ENCODE results near the gene GSDME.
"Not testable (repeated sequence)": the region's sequence is repeated elsewhere in the genome, so short reads cannot be mapped to it uniquely, and the experiment has no call there.

Gene GSDME

GRCh38 chr7:24740871-24741270 lies 16.4 kb downstream of the GSDME start:
- DNase-seq: no peak

DNA sequence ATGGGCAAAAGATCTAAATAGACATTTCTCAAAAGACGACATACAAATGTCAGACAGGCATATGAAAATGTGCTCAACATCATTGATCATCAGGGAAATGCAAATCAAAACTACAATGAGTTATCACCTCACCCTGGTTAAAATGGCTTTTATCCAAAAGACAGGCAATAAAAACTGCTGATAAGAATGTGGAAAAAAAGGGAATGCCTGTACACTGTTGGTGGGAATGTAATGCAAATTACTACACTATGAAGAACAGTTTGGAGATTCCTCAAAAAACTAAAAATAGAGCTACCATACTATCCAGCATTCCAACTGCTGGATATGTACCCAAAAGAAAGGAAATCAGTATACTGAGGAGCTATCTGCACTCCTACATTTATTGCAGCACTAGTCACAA lies 18.0 kb downstream of the GSDME start:
- no peak for DNase-seq

DNA sequence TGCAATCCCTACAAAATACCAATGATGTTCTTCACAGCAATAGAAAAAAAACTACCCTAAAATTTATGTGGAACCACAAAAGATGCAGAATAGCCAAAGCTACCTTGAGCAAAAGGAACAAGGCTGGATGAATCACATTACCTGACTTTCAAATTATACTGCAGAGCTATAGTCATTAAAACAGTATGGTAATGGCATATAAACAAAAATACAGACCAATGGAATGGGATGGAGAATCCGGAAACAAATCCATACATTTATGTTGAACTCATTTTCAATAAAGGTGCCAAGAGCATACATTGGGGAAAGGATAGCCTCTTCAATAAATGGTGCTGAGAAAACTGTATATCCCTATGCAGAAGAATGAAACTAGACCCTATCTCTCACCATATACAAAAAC lies 18.7 kb downstream of the GSDME start:
- DNase-seq: no peak

GRCh38 chr7:24737281-24737680 lies 20.0 kb downstream of the GSDME start:
- no peak for DNase-seq

- DNase-seq: not testable (repeated sequence)
Measured at GRCh38 chr7:24735594-24735993, 21.7 kb downstream of the GSDME start.

DNA sequence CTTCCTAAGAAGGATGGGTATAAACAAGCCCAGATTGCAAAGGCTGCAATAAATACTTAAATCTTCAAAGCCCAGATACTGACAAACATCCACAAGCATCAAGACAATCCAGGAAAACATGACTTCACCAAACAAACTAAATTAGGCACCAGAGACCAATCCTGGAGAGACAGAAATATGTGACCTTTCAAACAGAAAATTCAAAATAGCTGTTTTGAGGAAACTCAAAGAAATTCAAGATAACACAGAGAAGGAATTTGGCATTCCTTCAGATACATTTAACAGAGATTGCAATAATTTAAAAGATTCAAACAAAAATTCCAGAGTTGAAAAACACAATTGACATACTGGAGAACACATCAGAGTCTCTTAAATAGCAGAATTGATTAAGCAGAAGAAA lies 23.0 kb downstream of the GSDME start:
- DNase-seq: no peak

- DNase-seq: no peak
Measured at GRCh38 chr7:24733414-24734060, 23.7 kb downstream of the GSDME start.

DNA sequence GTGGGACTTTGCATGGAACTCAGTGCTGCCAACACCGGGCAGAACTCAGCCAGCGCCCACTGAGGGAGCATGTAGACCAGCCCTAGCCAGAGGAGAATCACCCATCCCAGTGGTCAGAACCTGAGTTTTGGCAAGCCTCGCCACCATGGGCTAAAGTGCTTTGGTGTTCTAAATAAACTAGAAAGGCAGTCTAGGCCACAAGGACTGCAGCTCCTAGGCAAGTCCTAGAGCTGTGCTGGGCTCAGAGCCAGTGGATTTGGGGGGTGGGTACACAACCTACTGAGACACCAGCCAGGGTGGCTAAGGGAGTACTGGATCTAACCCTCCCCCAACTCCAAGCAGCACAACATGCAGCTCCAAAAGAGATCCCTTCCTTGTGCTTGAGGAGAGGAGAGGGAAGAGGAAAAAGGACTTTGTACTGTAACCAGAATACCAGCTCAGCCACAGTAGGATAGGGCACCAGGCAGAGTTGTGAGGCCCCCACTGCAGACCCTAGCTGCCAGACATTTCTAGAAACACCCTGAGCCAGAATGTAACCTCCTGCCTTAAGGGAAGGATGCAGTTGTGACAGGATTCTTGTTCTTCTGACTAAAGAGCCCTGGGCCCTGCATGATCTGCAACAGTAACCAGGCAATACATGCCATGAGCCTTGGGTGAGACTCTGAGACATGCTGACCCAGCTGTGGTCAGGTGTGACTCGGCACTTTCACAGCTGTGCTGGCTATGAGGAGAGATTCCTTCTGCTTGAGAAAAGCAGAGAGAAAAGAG lies 24.4 kb downstream of the GSDME start:
- DNase-seq: no peak

GRCh38 chr7:24731313-24731712 lies 26.0 kb downstream of the GSDME start:
- no peak for DNase-seq

DNA sequence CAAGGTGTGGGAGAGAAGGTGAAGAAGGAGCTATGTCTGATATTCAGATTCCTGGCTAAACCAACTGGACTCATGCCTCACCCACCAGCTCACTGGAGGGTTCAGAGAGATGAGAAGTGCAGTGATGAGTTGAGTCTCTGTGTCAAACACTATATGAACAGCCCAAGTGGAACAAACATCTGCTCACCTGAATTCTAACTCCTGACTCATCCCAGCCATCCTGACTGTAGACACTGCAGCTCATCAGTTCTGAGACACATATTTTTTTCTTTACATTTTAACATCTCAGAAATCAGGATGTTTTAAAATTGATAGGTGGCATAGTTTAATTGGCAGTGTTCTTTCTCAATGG lies 27.3 kb downstream of the GSDME start:
- DNase-seq: no peak

DNA sequence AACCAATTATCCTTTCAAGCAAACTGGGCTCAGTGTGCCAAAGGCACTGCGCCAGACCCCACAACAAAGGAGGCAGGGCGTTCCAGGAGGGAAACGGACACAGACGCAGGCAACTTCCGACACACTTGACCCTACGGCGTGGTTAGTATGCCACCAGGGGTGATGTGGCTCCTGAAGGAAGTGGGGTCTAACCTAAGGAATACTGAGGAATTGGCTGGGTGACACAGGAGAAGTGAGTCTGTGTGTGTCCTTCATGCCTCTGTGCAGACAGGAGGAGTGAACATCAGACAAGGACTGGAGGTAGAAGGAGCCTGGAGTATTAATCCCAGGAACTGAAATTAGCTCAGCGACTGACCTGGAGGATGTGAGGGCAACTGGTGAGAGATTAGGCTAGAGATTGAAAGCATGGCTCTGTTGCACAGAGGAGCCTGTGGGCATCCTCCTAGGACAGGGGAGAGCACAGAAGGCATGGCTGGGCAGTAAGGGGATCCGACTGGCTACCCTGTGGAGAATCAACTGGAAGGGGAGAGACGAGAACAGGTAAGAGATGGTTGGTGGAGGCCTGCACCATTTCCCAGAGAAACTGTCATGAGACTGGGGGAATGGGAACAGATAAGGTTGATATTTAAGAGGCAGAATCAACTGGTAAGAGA lies 27.8 kb downstream of the GSDME start:
- no peak for DNase-seq

- DNase-seq: peak in 1 of 2 experiments; percentile 8
Measured at GRCh38 chr7:24728503-24729364, 28.5 kb downstream of the GSDME start.

DNA sequence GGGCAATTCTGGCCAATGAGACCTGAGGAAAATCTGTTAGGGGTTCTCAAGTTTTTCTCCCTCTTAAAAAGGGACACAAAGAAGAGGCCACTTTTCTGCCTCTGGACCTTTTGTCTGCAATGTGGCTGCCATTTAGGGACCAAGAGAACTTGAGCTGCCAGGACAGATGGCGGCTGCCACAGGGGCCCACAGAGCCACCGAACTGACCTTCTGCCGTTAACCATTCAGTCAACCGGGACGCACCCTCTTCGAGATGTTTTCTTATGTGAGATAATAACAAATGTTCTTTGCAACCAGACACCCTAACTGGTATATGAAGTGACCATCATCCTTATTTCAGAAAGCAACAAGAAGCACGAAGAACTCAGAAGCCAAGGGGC lies 29.2 kb downstream of the GSDME start:
- no peak for DNase-seq

GRCh38 chr7:24727154-24728120 lies 29.8 kb downstream of the GSDME start:
- DNase-seq: no peak

DNA sequence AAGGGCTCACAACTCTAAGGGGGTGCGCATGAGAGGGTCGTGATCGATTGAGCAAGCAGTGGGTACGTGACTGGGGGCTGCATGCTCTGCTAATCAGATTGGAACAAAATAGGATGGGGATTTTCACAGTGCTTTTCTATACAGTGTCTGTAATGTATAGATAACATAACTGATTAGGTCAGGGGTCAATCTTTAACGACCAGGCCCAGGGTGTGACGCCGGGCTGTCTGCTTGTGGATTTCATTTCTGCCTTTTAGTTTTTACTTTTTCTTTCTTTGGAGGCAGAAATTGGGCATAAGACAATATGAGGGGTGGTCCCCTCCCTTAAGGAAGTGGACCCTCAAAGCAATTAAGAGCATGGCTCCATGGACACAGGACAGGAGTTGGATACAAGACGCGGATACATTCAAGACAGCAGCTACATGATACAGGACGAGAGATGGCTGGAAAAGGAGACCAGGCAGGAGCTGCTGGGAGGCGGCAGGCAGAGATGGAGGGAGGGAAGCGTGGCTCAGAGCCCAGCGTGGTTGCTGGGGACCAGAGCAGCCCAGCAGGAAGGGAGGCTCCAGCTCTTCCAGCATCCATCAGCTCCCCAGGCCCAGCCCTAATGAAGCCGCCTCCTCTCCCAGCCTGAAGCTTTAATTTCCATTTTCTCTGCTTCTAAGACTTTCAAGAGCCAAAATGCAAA lies 31.6 kb downstream of the GSDME start:
- no peak for DNase-seq

DNA sequence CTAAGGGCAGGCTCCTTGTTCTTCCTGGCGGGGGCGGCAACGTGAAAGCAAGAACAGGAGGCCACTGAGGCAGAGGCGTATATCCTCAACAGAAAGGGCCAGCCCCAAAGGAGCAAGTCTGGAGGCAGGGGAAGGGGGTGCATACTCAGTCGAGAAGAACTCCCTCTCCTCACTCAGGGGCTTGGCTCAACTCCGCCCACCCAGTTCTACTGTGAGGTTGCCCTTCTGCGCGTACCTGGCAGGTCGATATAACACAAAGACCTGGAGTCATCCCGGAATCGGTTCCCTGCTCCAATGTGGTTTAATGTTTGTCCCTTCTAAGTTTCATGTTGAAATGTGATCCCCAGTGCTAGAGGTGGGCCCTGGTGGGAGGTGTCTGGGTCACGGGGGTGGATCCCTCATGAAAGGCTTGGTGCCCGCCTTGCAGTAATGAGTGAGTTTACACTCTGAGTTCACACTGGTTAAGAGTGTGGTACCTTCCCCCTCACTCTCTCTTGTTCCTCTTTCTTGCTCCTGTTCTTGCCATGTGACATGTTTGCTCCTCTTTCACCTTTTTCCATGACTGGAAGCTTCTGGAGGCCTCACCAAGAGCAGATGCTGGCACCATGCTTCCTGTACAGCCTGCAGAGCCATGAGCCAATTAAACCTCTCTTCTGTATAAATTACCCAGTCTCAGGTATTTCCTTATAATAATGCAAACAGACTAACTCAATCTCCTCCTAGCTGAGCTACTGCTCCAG lies 32.6 kb downstream of the GSDME start:
- DNase-seq: no peak

DNA sequence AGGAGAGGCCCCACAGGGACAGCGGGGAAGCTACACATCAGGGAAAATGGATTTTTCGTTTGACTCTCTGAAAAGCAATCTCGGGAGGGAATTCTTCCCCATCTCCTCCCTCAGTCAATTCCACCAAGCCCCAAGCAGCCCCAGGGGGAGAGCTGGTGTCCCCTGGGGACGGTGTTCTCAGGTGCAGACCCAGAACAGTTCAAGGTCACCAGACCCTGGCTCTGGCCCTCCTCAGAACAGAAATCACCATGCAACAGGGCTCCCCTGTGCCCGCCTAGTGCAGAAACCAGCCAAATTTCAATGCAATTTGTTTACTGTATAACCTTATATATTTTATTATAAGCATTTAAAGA lies 34.1 kb downstream of the GSDME start:
- no peak for DNase-seq

- no peak for DNase-seq
Measured at GRCh38 chr7:24722386-24723177, 34.7 kb downstream of the GSDME start.

DNA sequence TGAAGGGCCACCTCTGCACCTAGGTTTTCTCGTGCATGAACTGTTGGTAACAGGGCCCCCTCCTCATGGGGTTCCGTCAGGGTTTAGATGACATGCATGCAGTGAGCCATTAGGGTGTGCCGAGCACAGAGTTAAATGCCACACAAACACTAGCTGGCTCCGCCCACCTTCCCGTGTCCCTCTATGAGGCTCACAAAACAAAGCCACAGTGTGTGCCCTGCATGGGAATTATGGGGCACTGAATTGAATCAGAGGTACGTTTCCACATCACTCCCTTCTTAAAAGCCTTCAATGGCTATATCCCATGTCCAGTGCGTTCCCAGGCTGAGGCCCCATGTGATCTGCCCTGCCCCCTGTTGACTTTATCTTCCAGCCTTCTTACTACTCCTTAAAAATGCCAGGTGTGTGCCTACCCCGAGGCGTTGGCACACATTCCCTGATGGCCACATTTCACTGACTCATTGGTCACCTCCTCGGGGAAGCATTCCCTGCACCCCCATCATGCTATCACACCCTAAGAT lies 35.7 kb downstream of the GSDME start:
- no peak for DNase-seq

DNA sequence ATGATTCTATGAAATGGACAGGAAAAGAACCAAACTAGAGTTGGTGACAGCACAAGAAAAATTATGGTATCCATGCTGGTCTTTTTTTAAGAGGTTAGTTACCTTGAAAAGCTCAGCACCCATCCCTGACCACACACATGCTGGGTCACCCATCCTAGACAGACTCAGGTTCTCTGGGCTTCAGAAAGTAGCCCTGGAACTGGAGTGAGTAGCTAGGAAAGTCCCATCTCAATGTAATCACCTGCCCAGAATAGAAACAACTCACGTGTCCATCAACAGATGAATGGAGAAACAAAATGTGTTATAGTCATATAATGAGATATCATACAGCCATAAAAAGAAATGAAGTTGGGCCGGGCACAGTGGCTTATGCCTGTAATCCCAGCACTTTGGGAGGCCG lies 37.0 kb downstream of the GSDME start:
- no peak for DNase-seq
